SU-DHL-6 (cell line): ENCODE results near the gene BGLAP.

Source experiments
- EZH2phosphoT487 ChIP-seq: fragments of 200-600 bp; sonication (generic), shearing (Covaris generic); conservative IDR thresholded peaks from 2 replicates; pipeline ENCODE4 v1.6.1; 2018; ENCODE audit warnings: mild to moderate bottlenecking, antibody characterized with exemption, low read length, moderate library complexity, mixed read lengths
- TF ChIP-seq, protein P1 (sequence below): fragments of 200-600 bp; sonication (generic); IDR thresholded peaks from one replicate; pipeline ENCODE4 v1.5.1; 2017; ENCODE audit warnings: antibody characterized with exemption, mild to moderate bottlenecking, low read length, moderate library complexity; ENCODE audit not compliant: insufficient read depth, poor library complexity, severe bottlenecking

DNA sequence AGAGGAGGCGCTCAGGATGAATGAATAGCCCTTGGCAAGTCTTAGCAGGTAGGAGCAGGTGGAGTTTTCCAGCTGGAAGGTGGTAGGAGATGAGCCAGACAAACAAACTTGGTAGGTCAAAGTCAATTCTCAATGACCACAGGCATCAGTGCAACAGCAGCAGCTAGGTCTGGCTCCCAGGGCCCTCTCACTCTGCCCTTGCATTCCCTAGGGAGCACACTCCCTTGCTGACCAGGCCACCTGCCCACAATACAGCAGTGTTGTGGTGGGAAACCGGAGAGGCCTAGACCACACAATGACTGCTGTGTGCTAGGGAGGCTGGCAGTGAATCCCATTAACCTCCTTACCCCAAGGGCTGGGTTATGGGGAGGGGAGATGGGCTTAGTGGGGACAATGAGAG is 18.9 kb downstream of the BGLAP start:
- TF ChIP-seq, protein P1, sequence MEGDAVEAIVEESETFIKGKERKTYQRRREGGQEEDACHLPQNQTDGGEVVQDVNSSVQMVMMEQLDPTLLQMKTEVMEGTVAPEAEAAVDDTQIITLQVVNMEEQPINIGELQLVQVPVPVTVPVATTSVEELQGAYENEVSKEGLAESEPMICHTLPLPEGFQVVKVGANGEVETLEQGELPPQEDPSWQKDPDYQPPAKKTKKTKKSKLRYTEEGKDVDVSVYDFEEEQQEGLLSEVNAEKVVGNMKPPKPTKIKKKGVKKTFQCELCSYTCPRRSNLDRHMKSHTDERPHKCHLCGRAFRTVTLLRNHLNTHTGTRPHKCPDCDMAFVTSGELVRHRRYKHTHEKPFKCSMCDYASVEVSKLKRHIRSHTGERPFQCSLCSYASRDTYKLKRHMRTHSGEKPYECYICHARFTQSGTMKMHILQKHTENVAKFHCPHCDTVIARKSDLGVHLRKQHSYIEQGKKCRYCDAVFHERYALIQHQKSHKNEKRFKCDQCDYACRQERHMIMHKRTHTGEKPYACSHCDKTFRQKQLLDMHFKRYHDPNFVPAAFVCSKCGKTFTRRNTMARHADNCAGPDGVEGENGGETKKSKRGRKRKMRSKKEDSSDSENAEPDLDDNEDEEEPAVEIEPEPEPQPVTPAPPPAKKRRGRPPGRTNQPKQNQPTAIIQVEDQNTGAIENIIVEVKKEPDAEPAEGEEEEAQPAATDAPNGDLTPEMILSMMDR: no peak
- no peak for TF ChIP-seq EZH2phosphoT487
